BLaER1 treated with 17β-estradiol and CSF1 and Interleukin-3, amounts not matched to agents 10 nM and 100 nM (cell line): ENCODE data around the gene DOHH.

Source experiments
- H3K27ac ChIP-seq, 11 experiments: shearing (Covaris generic); formaldehyde crosslinking; 2 replicates each; pipeline ENCODE4 v1.8.1; 2022
- H3K27me3 ChIP-seq, 11 experiments: shearing (Covaris generic); formaldehyde crosslinking; 2 replicates each; pipeline ENCODE4 v1.8.1; 2022
- H3K36me3 ChIP-seq, 11 experiments: shearing (Covaris generic); formaldehyde crosslinking; 2 replicates each; pipeline ENCODE4 v1.8.1; 2022
- H3K4me1 ChIP-seq, 10 experiments: shearing (Covaris generic); formaldehyde crosslinking; 2 replicates each; pipeline ENCODE4 v1.8.1; 2022
- H3K4me2 ChIP-seq, 11 experiments: shearing (Covaris generic); formaldehyde crosslinking; 2 replicates each; pipeline ENCODE4 v1.8.1; 2022
- H3K4me3 ChIP-seq, 10 experiments: shearing (Covaris generic); formaldehyde crosslinking; 2 replicates each; pipeline ENCODE4 v1.8.1; 2022
- H3K9ac ChIP-seq, 11 experiments: shearing (Covaris generic); formaldehyde crosslinking; 2 replicates each; pipeline ENCODE4 v1.8.1; 2022
- H3K9me3 ChIP-seq, 11 experiments: shearing (Covaris generic); formaldehyde crosslinking; replicated peaks in 1 of 11; 2 replicates each; pipeline ENCODE4 v1.8.1; 2022
- H4K20me1 ChIP-seq, 11 experiments: shearing (Covaris generic); formaldehyde crosslinking; 2 replicates each; pipeline ENCODE4 v1.8.1; 2022
- Cebpa-rat ChIP-seq, 11 experiments: shearing (Covaris generic); IDR thresholded peaks; 2 replicates each; pipeline ENCODE4 v1.8.1; 2022

DOHH gene

DNA sequence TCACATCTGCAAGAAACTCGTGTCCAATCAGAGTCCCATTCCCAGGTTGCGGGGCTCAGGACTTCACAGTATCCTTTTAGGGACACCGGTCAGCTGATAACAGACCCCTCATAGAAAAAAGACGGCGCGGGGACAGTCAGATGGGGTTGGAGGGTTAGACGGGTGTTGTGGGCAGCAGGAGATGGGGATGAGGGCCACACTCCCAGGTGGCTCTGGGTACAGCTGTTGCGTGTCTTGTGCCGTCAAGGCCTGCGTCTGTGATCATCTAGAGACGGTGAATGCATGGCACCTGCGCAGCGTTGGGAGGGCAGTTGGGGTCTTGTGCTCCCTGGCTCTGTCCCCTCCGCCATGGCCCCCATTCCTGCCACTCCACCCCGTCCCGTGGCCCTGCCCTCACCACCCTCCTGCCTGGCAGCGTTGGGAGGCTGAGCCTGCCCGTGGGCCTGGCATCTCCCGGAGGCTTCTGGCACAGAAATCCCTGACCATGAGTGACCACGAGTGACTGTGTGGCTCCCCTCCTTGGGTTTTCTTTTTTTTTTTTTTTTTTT, 24.5 kb upstream of the DOHH start:
- H3K27me3 ChIP-seq: no peaks in the 10 kb centered on the region
- no peak overlapping the region for H3K27ac ChIP-seq
- peaks cover 59 to 79% (median 62%) of the 10 kb centered on the region in 11 experiments for H3K36me3 ChIP-seq
- no peak for TF ChIP-seq Cebpa-rat (IDR thresholded peaks at IDR 0.05)
- H3K4me2 ChIP-seq: peak overlapping the region in 6 of 11 experiments; percentile 16 to 44 (median 31); a peak in 9 of 22 replicates
- no peak overlapping the region for H3K9ac ChIP-seq
- peaks cover 11 to 45% (median 35%) of the 10 kb centered on the region in 10 experiments; a peak in 19 of 20 replicates for H3K4me1 ChIP-seq
- H3K9me3 ChIP-seq: no peaks in the 10 kb centered on the region
- H4K20me1 ChIP-seq: peaks cover 61 to 95% (median 71%) of the 10 kb centered on the region in 11 experiments
- no peak overlapping the region for H3K4me3 ChIP-seq

DNA sequence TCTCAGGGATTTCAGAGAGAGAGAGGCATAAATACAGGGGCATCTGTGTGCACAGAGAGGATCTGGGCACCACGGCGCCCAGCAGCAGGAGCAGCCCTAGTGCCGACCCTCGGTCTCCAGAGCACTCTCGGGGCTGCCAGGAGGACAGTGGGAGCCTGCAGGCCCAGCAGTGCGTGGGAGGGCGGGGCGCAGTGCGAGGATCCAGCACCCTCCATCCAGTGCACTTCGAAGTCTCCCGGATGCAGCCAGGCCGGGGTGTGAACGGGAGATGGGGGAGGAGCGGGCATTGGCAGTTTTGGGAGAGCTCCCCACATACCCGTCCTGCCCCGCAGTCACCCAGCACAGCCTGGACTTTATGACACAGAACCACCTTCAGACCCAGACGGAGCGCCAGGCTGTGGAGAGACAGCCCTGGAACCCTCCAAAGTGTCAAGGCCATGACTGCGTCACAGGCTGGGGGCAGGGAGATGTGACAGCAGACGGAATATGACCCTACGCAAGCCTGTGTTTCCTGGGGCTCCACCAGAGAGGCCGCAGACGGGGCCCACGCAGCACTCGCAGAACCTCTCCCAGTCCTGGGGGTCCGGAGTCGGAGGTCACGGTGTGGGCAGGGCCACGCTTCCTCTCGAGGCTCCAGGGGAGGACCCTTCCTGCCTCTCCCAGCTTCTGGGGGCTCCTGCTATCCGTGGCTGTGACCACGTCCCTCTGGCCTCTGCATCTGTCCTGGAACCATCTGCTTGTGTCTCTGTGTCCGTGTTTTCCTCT, 23.8 kb upstream of the DOHH start:
- H3K9ac ChIP-seq: no peak overlapping the region
- H3K4me3 ChIP-seq: no peak overlapping the region
- no peaks in the 10 kb centered on the region for H3K9me3 ChIP-seq
- peaks cover 68 to 99% (median 78%) of the 10 kb centered on the region in 11 experiments for H4K20me1 ChIP-seq
- peak overlapping the region in 2 of 11 experiments; percentile 24 to 38; a peak in 1 of 22 replicates for H3K4me2 ChIP-seq
- no peak overlapping the region for H3K27ac ChIP-seq
- TF ChIP-seq Cebpa-rat (IDR thresholded peaks at IDR 0.05): no peak
- peaks cover 59 to 86% (median 65%) of the 10 kb centered on the region in 11 experiments for H3K36me3 ChIP-seq
- no peaks in the 10 kb centered on the region for H3K27me3 ChIP-seq
- peaks cover 19 to 52% (median 43%) of the 10 kb centered on the region in 10 experiments for H3K4me1 ChIP-seq

DNA sequence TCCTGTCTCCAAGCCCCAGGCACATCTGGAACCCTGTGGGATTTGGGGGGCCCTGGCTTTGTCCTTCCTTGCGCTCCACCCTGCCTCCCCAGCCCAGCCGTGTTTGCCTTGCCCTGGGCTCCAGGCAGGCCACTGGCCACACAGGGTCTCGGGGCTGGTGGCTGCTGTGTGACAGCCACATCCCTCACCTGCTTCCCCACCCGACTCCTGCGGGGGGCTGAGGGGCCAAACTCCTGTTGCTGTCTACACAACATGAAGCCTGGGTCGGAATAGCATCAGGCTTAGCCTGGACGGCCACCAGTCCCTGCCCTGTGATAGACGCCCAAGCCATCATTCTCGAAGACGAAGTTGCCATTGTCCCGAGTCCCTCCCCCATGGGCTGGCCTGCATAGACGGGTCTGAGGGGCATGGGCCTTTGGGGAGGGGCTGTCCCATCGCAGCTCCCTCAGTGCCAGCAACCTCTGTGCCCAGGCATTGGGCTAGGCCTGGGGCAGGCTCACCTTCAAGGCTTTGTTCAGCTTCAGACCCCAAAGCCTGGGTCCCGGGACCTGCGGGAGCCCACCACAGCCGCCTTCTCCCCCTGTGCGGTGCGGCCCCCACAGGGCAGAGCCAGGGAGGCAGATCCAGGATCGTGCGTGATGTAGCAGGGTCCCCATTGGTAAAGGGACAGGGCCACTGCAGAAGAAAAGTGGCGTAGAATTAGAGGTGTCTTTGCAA, 23.0 kb upstream of the DOHH start:
- no peaks in the 10 kb centered on the region for H3K9me3 ChIP-seq
- H3K27me3 ChIP-seq: no peaks in the 10 kb centered on the region
- peak overlapping the region in 2 of 11 experiments; percentile 8 to 13; a peak in 1 of 22 replicates for H3K9ac ChIP-seq
- H3K27ac ChIP-seq: no peak overlapping the region
- peaks cover 59 to 89% (median 65%) of the 10 kb centered on the region in 11 experiments for H3K36me3 ChIP-seq
- no peak overlapping the region for H3K4me3 ChIP-seq
- H3K4me2 ChIP-seq: no peak overlapping the region
- H3K4me1 ChIP-seq: peaks cover 26 to 60% (median 50%) of the 10 kb centered on the region in 10 experiments
- H4K20me1 ChIP-seq: peaks cover 76 to 99% (median 86%) of the 10 kb centered on the region in 11 experiments
- TF ChIP-seq Cebpa-rat (IDR thresholded peaks at IDR 0.05): no peak

DNA sequence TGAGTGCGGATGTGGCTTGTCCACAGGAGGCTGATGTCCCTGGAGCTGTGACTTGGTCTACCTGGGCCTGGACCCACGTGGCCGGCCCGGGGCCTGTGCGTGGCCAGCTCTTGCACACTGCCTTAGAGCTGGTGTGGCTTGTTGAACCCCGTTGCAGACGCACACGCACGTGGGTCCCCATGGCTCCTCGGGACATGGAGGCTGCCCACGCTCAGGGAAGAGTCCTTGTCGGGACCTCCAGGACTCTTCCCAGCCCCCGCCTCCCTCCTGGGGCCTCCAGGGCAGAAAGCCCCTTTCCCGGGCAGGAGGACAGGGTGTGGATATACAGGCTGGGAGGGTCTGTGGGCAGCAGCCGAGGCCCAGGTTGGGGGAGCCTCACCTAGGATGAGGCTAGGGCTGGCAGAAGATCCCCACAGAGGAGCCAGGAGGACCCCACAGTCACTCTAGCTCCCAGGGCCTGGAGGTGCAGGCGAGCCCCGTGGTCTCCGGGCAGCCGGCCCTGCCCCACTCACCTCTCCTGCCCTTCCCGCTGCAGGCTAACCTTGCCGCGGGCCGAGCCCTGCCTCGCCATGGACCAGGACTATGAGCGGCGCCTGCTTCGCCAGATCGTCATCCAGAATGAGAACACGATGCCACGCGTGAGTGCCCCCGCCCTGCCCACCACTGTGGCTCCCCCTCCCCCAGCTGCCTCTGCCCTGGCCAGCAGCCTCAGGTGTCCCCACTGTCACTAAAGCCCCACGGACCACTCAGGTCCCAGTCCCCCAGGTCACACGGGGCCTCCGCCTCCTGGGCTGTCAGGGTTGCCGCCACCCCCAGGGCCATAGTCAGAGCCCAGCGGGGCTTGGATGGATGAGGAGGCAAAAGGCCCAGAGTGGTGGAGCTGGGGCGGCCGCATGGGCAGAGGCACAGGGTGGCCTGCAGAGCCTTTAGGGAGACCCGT, 22.2 kb upstream of the DOHH start:
- H3K27me3 ChIP-seq: no peaks in the 10 kb centered on the region
- no peaks in the 10 kb centered on the region for H3K9me3 ChIP-seq
- H3K27ac ChIP-seq: no peak overlapping the region
- peaks cover 84 to 100% (median 94%) of the 10 kb centered on the region in 11 experiments for H4K20me1 ChIP-seq
- H3K4me2 ChIP-seq: 0 out of 22 replicates have a peak overlapping the region, but pooled peaks of 1 of the 11 experiments have one; percentile 5
- peaks cover 53 to 85% (median 59%) of the 10 kb centered on the region in 11 experiments for H3K36me3 ChIP-seq
- TF ChIP-seq Cebpa-rat (IDR thresholded peaks at IDR 0.05): no peak
- no peak overlapping the region for H3K4me3 ChIP-seq
- H3K9ac ChIP-seq: peak overlapping the region in 3 of 11 experiments; percentile 8 to 14 (median 13); a peak in 2 of 22 replicates
- H3K4me1 ChIP-seq: peaks cover 34 to 68% (median 58%) of the 10 kb centered on the region in 10 experiments

DNA sequence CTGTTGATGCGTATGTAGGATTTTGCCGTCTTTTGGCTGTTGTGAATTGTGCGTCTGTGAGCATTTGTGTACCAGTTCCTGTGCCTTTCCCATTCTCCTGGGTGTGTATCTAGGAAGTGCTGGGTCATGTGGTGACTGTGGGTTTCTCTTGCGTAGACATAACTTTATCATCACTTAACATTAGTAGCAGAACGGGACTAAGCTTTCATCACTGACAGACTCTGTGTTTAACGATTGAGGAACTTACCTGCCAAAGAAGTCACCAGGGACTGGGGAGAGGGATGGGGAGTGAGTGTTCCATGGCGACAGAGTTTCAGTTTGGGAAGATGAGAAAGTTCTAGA, 20.6 kb upstream of the DOHH start:
- H4K20me1 ChIP-seq: peaks cover 97 to 100% (median 98%) of the 10 kb centered on the region in 11 experiments
- H3K36me3 ChIP-seq: peaks cover 37 to 69% (median 44%) of the 10 kb centered on the region in 11 experiments
- no peak overlapping the region for H3K27ac ChIP-seq
- H3K9me3 ChIP-seq: no peaks in the 10 kb centered on the region
- H3K4me1 ChIP-seq: peaks cover 50 to 83% (median 74%) of the 10 kb centered on the region in 10 experiments
- H3K27me3 ChIP-seq: no peaks in the 10 kb centered on the region
- H3K4me3 ChIP-seq: no peak overlapping the region
- peak overlapping the region; percentile 62 to 97 (median 84); a peak in 20 of 22 replicates for H3K4me2 ChIP-seq
- no peak for TF ChIP-seq Cebpa-rat (IDR thresholded peaks at IDR 0.05)
- H3K9ac ChIP-seq: no peak overlapping the region

DNA sequence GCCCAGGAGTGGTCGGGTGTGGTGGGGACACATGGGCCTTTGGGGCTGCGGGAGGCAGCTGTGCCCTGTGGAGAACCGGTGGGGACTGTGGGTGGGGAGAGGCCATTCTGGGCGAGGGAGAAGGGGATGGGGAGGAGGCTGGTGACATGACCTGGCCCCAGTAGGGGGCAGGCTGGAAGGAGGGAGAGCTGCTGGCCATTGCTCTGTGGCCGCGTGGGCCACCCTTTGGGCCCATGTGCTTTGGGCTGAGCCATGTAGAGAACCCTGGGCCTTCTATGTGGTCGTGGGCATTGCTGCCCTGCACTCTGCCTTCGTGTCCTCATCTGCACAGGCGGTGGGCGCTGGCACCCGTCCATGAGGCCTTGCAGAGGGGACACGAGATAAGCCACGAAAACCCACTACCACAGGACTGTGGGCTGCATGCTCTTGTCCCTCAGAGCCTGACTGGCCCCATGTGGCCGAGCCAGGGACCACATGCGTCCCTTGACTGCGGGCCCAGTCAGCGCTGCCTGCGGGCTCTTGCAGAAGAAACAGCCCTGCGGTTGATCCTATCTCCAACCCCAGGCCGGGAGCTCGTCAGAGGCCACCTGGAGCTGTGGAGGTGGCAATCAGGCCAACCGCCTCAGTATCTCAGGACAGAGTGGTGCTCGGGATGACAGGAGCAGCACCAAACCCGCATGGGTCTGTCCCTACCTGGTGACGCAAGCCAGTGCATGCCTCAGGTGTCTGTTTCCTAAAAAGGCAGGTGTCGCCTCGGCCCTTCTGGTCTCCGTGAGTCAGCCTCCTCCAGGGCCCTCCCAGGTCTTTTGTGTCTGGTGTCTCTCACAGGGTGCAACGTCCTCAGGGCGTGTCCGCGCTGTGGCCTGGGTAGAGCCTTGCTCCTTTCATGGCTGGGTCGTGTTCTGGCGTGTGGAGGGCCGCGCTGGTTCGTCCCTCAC, 20.0 kb upstream of the DOHH start:
- peak overlapping the region; percentile 62 to 97 (median 84) for H3K4me2 ChIP-seq
- peaks cover 31 to 63% (median 38%) of the 10 kb centered on the region in 11 experiments for H3K36me3 ChIP-seq

DNA sequence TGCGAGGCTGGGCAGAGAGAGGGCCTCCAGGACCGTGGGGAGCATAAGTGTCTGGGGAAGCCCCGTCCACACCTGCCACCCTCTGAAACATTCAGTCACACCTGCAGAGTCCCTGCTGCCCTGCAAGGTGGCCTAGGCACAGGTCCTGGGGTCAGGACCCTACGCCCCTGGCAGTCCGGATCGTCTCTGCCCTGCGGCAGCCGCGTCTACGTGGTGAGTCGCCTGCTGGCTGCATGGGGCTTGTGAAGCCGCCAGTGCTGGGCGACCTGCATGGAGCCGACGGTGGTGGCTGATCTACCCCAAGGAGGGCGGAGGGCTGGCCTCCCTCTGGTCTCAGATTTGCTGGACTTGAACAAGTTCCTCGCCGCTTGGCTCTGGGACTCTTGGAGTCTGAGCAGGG, 18.7 kb upstream of the DOHH start:
- Histone ChIP-seq H3K9ac (peak overlapping the region in 10 of 11 experiments; percentile 7 to 60 (median 43); a peak in 16 of 22 replicates), H3K4me1 (peaks cover 70 to 86% (median 81%) of the 10 kb centered on the region in 10 experiments), H3K4me3 (peak overlapping the region in 3 of 10 experiments; percentile 14 to 32 (median 26); a peak in 3 of 20 replicates), H3K36me3 (peaks cover 20 to 60% (median 27%) of the 10 kb centered on the region in 11 experiments), H3K27me3 (no peaks in the 10 kb centered on the region), H3K4me2 (peak overlapping the region; percentile 62 to 97 (median 84)), H4K20me1 (peaks cover 100% of the 10 kb centered on the region in 11 experiments), H3K9me3 (no peaks in the 10 kb centered on the region), H3K27ac (peak overlapping the region in 2 of 11 experiments; percentile 6 to 19; a peak in 1 of 22 replicates)
- no peak for TF ChIP-seq Cebpa-rat (IDR thresholded peaks at IDR 0.05)

More for the DNA sequence above, 20.0 kb upstream of the DOHH start:
- H3K9me3 ChIP-seq: no peaks in the 10 kb centered on the region
- H3K4me1 ChIP-seq: peaks cover 57 to 83% (median 77%) of the 10 kb centered on the region in 10 experiments
- no peak for TF ChIP-seq Cebpa-rat (IDR thresholded peaks at IDR 0.05)
- H4K20me1 ChIP-seq: peaks cover 98 to 100% (median 98%) of the 10 kb centered on the region in 11 experiments
- H3K9ac ChIP-seq: peak overlapping the region in 9 of 11 experiments; percentile 7 to 60 (median 40); a peak in 12 of 22 replicates
- H3K4me3 ChIP-seq: peak overlapping the region in 1 of 10 experiments; percentile 14; a peak in 1 of 20 replicates
- H3K27me3 ChIP-seq: no peaks in the 10 kb centered on the region
- peak overlapping the region in 2 of 11 experiments; percentile 38 to 40; a peak in 2 of 22 replicates for H3K27ac ChIP-seq
